ENCODE results near the gene AGBL4. TPM values are rescaled to one million over a fixed set of nuclear protein-coding genes. Genes with fewer than 3 reads are reported as not detected.
A peak's percentile ranks its signal among the peaks of the same experiment; 100 is the strongest.

Gene AGBL4
- total and polyA plus RNA-seq, 5 experiments from 2014 or later, result 0.16 to 0.25 TPM; not detected in 3

- Mint-ChIP-seq H3K4me3 (no peak overlapping the region), H3K27me3 (no peaks in the 10 kb centered on the region), H3K9me3 (no peaks in the 10 kb centered on the region), H3K4me1 (peaks cover 13 to 36% (median 22%) of the 10 kb centered on the region in 4 donors), H3K27ac (no peak overlapping the region), H3K36me3 (peaks cover 9 to 89% (median 29%) of the 10 kb centered on the region in 3 donors)
- POLR2A ChIA-PET, result no interaction called here
- no peak for ATAC-seq
- no peak for DNase-seq
These were observed 1266.4 kb downstream of the AGBL4 start for GRCh38 chr1:48757363-48757762.

- Mint-ChIP-seq H3K4me3 (no peak overlapping the region), H3K36me3 (peaks cover 9 to 91% (median 29%) of the 10 kb centered on the region in 3 donors), H3K9me3 (no peaks in the 10 kb centered on the region), H3K4me1 (peaks cover 18 to 33% (median 21%) of the 10 kb centered on the region in 4 donors), H3K27ac (no peak overlapping the region), H3K27me3 (no peaks in the 10 kb centered on the region)
- no peak for DNase-seq
- POLR2A ChIA-PET, result no interaction called here
- no peak for ATAC-seq
These were observed 1267.0 kb downstream of the AGBL4 start for GRCh38 chr1:48756683-48757316.

- ATAC-seq (no peak), DNase-seq (no peak)
- H3K27ac Mint-ChIP-seq, result no peak overlapping the region
- no peaks in the 10 kb centered on the region for H3K9me3 Mint-ChIP-seq
- POLR2A ChIA-PET, result no interaction called here
- no peak overlapping the region for H3K4me3 Mint-ChIP-seq
- H3K4me1 Mint-ChIP-seq, result peaks cover 19 to 33% (median 24%) of the 10 kb centered on the region in 4 donors
- peaks cover 8 to 81% (median 14%) of the 10 kb centered on the region in 3 donors for H3K36me3 Mint-ChIP-seq
- no peaks in the 10 kb centered on the region for H3K27me3 Mint-ChIP-seq
These were observed 1270.5 kb downstream of the AGBL4 start for GRCh38 chr1:48753293-48753692.

- DNase-seq, result peak in 1 of 10 donors; percentile 11
- peak overlapping the region in 6 of 10 donors; percentile 6 to 52 (median 28) for H3K27ac Mint-ChIP-seq
- no peak overlapping the region for H3K4me3 Mint-ChIP-seq
- POLR2A ChIA-PET, result no interaction called here
- H3K27me3 Mint-ChIP-seq, result no peaks in the 10 kb centered on the region
- ATAC-seq, result peak in 1 of 2 donors; percentile 54
- H3K4me1 Mint-ChIP-seq, result peaks cover 8 to 22% (median 14%) of the 10 kb centered on the region in 4 donors
- peaks cover 0 to 75% (median 4%) of the 10 kb centered on the region in 3 donors for H3K36me3 Mint-ChIP-seq
- H3K9me3 Mint-ChIP-seq, result no peaks in the 10 kb centered on the region
These were observed 1273.6 kb downstream of the AGBL4 start for GRCh38 chr1:48750109-48750508.

GRCh38 chr1:48749068-48749467, 1274.7 kb downstream of the AGBL4 start:
- no peak overlapping the region for H3K27ac Mint-ChIP-seq
- POLR2A ChIA-PET, result no interaction called here
- H3K9me3 Mint-ChIP-seq, result no peaks in the 10 kb centered on the region
- DNase-seq (no peak), ATAC-seq (no peak)
- H3K4me3 Mint-ChIP-seq, result no peak overlapping the region
- no peaks in the 10 kb centered on the region for H3K27me3 Mint-ChIP-seq
- peaks cover 0 to 74% (median 4%) of the 10 kb centered on the region in 3 donors for H3K36me3 Mint-ChIP-seq
- peaks cover 6 to 22% (median 13%) of the 10 kb centered on the region in 4 donors for H3K4me1 Mint-ChIP-seq

- ATAC-seq (no peak), DNase-seq (no peak)
- H3K4me3 Mint-ChIP-seq, result no peak overlapping the region
- no peaks in the 10 kb centered on the region for H3K9me3 Mint-ChIP-seq
- H3K36me3 Mint-ChIP-seq, result peaks cover 0 to 75% (median 12%) of the 10 kb centered on the region in 3 donors
- H3K27me3 Mint-ChIP-seq, result no peaks in the 10 kb centered on the region
- no peak overlapping the region for H3K27ac Mint-ChIP-seq
- POLR2A ChIA-PET, result no interaction called here
- H3K4me1 Mint-ChIP-seq, result peaks cover 0 to 18% (median 13%) of the 10 kb centered on the region in 4 donors
These were observed 1276.8 kb downstream of the AGBL4 start for GRCh38 chr1:48746906-48747305.

GRCh38 chr1:48744032-48744431, 1279.7 kb downstream of the AGBL4 start:
- Mint-ChIP-seq H3K4me1 (peaks cover 0 to 13% (median 6%) of the 10 kb centered on the region in 4 donors), H3K36me3 (peaks cover 4 to 80% (median 20%) of the 10 kb centered on the region in 3 donors), H3K9me3 (no peaks in the 10 kb centered on the region), H3K4me3 (no peak overlapping the region), H3K27me3 (no peaks in the 10 kb centered on the region), H3K27ac (no peak overlapping the region)
- ATAC-seq (no peak), DNase-seq (no peak)
- POLR2A ChIA-PET, result no interaction called here

GRCh38 chr1:48743480-48743879, 1280.3 kb downstream of the AGBL4 start:
- POLR2A ChIA-PET, result no interaction called here
- no peak overlapping the region for H3K27ac Mint-ChIP-seq
- no peak for ATAC-seq
- no peak for DNase-seq
- H3K27me3 Mint-ChIP-seq, result no peaks in the 10 kb centered on the region
- peaks cover 0 to 10% (median 6%) of the 10 kb centered on the region in 4 donors for H3K4me1 Mint-ChIP-seq
- no peaks in the 10 kb centered on the region for H3K9me3 Mint-ChIP-seq
- no peak overlapping the region for H3K4me3 Mint-ChIP-seq
- peaks cover 5 to 80% (median 23%) of the 10 kb centered on the region in 3 donors for H3K36me3 Mint-ChIP-seq

- no peak for ATAC-seq
- POLR2A ChIA-PET, result no interaction called here
- Mint-ChIP-seq H3K4me3 (no peak overlapping the region), H3K4me1 (peaks cover 0 to 6% (median 4%) of the 10 kb centered on the region in 4 donors), H3K27me3 (no peaks in the 10 kb centered on the region), H3K9me3 (no peaks in the 10 kb centered on the region), H3K27ac (no peak overlapping the region), H3K36me3 (peaks cover 5 to 74% (median 19%) of the 10 kb centered on the region in 3 donors)
- no peak for DNase-seq
These were observed 1282.4 kb downstream of the AGBL4 start for GRCh38 chr1:48741380-48741779.

GRCh38 chr1:48740621-48741020, 1283.1 kb downstream of the AGBL4 start:
- ATAC-seq (no peak), DNase-seq (no peak)
- no peaks in the 10 kb centered on the region for H3K9me3 Mint-ChIP-seq
- POLR2A ChIA-PET, result no interaction called here
- H3K27me3 Mint-ChIP-seq, result no peaks in the 10 kb centered on the region
- peaks cover 5 to 68% (median 24%) of the 10 kb centered on the region in 3 donors for H3K36me3 Mint-ChIP-seq
- H3K4me1 Mint-ChIP-seq, result peaks cover 0 to 6% (median 4%) of the 10 kb centered on the region in 4 donors
- H3K27ac Mint-ChIP-seq, result no peak overlapping the region
- H3K4me3 Mint-ChIP-seq, result no peak overlapping the region

- H3K27me3 Mint-ChIP-seq, result no peaks in the 10 kb centered on the region
- POLR2A ChIA-PET, result no interaction called here
- H3K27ac Mint-ChIP-seq, result no peak overlapping the region
These were observed 1284.7 kb downstream of the AGBL4 start for GRCh38 chr1:48739091-48739490.

GRCh38 chr1:48738356-48738755, 1285.4 kb downstream of the AGBL4 start:
- DNase-seq (no peak), ATAC-seq (no peak)
- H3K9me3 Mint-ChIP-seq, result no peaks in the 10 kb centered on the region
- peaks cover 0 to 6% (median 4%) of the 10 kb centered on the region in 4 donors for H3K4me1 Mint-ChIP-seq
- no peaks in the 10 kb centered on the region for H3K27me3 Mint-ChIP-seq
- H3K4me3 Mint-ChIP-seq, result no peak overlapping the region
- H3K27ac Mint-ChIP-seq, result no peak overlapping the region
- H3K36me3 Mint-ChIP-seq, result peaks cover 10 to 49% (median 36%) of the 10 kb centered on the region in 3 donors
- POLR2A ChIA-PET, result no interaction called here

More at GRCh38 chr1:48739091-48739490, 1284.7 kb downstream of the AGBL4 start:
- Mint-ChIP-seq H3K36me3 (peaks cover 10 to 54% (median 32%) of the 10 kb centered on the region in 3 donors), H3K9me3 (no peaks in the 10 kb centered on the region), H3K4me3 (no peak overlapping the region), H3K4me1 (peaks cover 0 to 6% (median 4%) of the 10 kb centered on the region in 4 donors)
- ATAC-seq (no peak), DNase-seq (no peak)

GRCh38 chr1:48735796-48736195, 1288.0 kb downstream of the AGBL4 start:
- POLR2A ChIA-PET, result no interaction called here
- ATAC-seq, result no peak
- DNase-seq, result no peak
- no peaks in the 10 kb centered on the region for H3K27me3 Mint-ChIP-seq
- no peak overlapping the region for H3K27ac Mint-ChIP-seq
- H3K4me3 Mint-ChIP-seq, result no peak overlapping the region
- no peaks in the 10 kb centered on the region for H3K9me3 Mint-ChIP-seq
- H3K4me1 Mint-ChIP-seq, result peaks cover 0 to 6% (median 3%) of the 10 kb centered on the region in 4 donors
- H3K36me3 Mint-ChIP-seq, result peaks cover 10 to 27% (median 23%) of the 10 kb centered on the region in 3 donors
